ENCODE results near the gene ACTA1. TPM values are rescaled to one million over a fixed set of nuclear protein-coding genes. Genes with fewer than 3 reads are reported as not detected.
A peak's percentile ranks its signal among the peaks of the same experiment; 100 is the strongest.

The ACTA1 gene
- polyA plus RNA-seq, 2 of the 4 experiments (the other 2 are of a cell fraction) = 0.16 to 0.25 TPM

DNA sequence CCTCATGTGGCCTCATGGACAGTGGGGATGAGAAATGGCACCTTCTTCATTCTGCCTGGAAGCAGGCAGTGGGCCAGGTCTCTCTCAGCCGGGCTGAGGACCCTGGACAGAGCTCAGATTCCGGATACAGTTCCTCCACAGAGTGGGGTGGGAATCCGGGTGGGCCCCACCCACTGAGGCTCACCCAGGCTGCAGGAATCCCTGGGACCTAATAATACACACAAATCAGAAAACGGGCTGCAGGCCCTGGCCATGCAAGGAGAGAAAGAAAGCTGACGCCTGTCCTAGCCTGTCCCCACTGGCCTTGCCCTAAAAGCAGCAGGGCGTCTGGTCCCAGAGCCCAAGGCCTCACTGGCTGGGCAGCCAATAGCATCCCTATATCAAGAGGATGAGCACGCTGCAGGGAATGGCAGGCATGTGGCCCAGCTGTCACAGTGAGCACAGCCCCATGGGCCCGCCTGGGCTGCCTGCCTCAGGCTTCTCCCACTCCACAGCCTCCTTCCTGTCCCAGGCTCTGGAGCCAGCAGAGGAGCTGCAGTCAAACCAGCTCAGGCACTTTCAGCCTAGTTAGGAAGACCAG is 25.3 kb downstream of the ACTA1 start:
- ChIA-PET CTCF (interaction anchor here (1.6 to 2.1 kb wide), 3 partner anchors 11 to 73 kb away, joined by 4 to 7 read pairs (median 5); no protein-coding TSS in a partner anchor), POLR2A (no interaction called here)
- Histone ChIP-seq H3K4me3 (no peak overlapping the region), H3K27ac (no peak overlapping the region), H3K9me3 (no peaks in the 10 kb centered on the region), H3K4me1 (peaks cover 20% of the 10 kb centered on the region), H3K4me2 (no peak overlapping the region)
- TF ChIP-seq, protein P1, sequence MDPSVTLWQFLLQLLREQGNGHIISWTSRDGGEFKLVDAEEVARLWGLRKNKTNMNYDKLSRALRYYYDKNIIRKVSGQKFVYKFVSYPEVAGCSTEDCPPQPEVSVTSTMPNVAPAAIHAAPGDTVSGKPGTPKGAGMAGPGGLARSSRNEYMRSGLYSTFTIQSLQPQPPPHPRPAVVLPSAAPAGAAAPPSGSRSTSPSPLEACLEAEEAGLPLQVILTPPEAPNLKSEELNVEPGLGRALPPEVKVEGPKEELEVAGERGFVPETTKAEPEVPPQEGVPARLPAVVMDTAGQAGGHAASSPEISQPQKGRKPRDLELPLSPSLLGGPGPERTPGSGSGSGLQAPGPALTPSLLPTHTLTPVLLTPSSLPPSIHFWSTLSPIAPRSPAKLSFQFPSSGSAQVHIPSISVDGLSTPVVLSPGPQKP (IDR thresholded peaks at IDR 0.05; ENCODE audit: low read depth, low read length) = no peak
- TF ChIP-seq, protein P2, sequence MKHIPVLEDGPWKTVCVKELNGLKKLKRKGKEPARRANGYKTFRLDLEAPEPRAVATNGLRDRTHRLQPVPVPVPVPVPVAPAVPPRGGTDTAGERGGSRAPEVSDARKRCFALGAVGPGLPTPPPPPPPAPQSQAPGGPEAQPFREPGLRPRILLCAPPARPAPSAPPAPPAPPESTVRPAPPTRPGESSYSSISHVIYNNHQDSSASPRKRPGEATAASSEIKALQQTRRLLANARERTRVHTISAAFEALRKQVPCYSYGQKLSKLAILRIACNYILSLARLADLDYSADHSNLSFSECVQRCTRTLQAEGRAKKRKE (CRISPR knock-in tag; IDR thresholded peaks at IDR 0.05; ENCODE audit: low read depth) = no peak
- TF ChIP-seq SMC3 (IDR thresholded peaks at IDR 0.05) (no peak), HDAC2 (IDR thresholded peaks at IDR 0.05) (no peak), NR3C1 (IDR thresholded peaks at IDR 0.05) (no peak), MAZ (IDR thresholded peaks at IDR 0.05; ENCODE audit: borderline replicate concordance, low read depth, low read length) (no peak), CBX2 (IDR thresholded peaks at IDR 0.05; ENCODE audit: borderline replicate concordance, low read depth) (no peak), HOXB13 (CRISPR knock-in tag; IDR thresholded peaks at IDR 0.05; ENCODE audit: low read depth) (no peak)
- FAIRE-seq (no peak), DNase-seq (ENCODE audit: low read depth in 1 of 2, low spot score in 1 of 2) (no peak), ATAC-seq (peak in 1 of 2 experiments; percentile 43; a peak in 3 of 6 replicates)
- 66% methylated on average over 6 of the region's 8 CpGs for WGBS (ENCODE audit: missing lambda C conversion rate)

DNA sequence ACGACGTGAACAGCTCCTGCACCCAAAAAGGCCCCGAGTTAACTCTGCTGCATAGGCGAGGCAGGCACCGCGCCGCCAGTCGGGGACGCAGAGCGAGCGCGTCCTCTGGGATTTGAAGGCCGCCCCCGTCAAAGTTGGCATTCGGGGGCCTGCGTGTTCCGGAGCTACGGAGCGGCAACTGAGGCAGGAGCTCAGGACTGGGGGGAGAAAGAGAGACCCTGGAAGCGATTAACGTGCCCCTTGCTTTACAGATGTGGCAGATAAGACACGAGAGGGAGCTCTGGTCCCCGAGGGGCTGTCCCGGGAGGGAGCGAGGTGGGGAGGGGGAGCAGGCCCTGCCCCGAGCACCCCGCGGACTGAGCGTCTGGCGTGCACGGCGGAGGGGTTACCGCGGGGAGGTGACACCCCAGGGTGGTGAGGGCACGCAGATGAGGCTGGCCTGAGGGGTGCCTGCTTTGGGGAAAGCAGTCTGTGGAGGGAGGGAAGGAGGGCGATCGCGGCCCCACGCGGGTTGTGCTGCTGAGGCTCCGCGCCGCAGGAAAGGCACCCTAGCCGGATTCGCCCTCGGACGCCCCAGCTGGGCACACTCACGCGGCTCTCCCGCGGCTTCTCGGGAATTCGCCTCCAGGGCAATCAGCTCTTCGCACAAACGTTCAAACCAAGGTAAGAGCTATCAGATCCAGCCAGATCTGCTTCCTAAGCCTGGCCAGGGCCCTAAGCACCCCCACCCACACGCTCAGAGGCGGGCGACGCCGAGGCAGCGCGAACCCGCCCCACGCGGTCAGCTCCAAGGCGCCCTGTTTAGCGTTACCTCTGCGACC is 26.5 kb downstream of the ACTA1 start:
- H3K4me3 ChIP-seq = no peak overlapping the region
- WGBS (ENCODE audit: missing lambda C conversion rate) = 82% methylated on average over 68 of the region's 68 CpGs
- H3K27ac ChIP-seq = no peak overlapping the region
- no peak for DNase-seq (ENCODE audit: low read depth in 1 of 2, low spot score in 1 of 2)
- TF ChIP-seq ZSCAN20 (CRISPR knock-in tag; IDR thresholded peaks at IDR 0.05) (no peak), RAD21 (conservative IDR thresholded peaks at IDR 0.05 in 1 of 2, IDR thresholded peaks at IDR 0.05 in 1 of 2) (no peak), MAZ (IDR thresholded peaks at IDR 0.05; ENCODE audit: borderline replicate concordance, low read depth, low read length) (no peak), PHF8 (IDR thresholded peaks at IDR 0.05; ENCODE audit: borderline replicate concordance, low read depth) (no peak), KDM1A (IDR thresholded peaks at IDR 0.05; ENCODE audit: low read depth) (no peak), CHD2 (IDR thresholded peaks at IDR 0.05; ENCODE audit: low read length, partially characterized antibody) (no peak), SREBF2 (IDR thresholded peaks at IDR 0.05) (no peak), MYC (IDR thresholded peaks at IDR 0.05; ENCODE audit: borderline replicate concordance, low read length) (no peak)
- TF ChIP-seq, protein P1 (IDR thresholded peaks at IDR 0.05; ENCODE audit: low read depth, low read length) = no peak
- TF ChIP-seq, protein P3, sequence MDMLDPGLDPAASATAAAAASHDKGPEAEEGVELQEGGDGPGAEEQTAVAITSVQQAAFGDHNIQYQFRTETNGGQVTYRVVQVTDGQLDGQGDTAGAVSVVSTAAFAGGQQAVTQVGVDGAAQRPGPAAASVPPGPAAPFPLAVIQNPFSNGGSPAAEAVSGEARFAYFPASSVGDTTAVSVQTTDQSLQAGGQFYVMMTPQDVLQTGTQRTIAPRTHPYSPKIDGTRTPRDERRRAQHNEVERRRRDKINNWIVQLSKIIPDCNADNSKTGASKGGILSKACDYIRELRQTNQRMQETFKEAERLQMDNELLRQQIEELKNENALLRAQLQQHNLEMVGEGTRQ (IDR thresholded peaks at IDR 0.05) = no peak
- TF ChIP-seq, protein P4, sequence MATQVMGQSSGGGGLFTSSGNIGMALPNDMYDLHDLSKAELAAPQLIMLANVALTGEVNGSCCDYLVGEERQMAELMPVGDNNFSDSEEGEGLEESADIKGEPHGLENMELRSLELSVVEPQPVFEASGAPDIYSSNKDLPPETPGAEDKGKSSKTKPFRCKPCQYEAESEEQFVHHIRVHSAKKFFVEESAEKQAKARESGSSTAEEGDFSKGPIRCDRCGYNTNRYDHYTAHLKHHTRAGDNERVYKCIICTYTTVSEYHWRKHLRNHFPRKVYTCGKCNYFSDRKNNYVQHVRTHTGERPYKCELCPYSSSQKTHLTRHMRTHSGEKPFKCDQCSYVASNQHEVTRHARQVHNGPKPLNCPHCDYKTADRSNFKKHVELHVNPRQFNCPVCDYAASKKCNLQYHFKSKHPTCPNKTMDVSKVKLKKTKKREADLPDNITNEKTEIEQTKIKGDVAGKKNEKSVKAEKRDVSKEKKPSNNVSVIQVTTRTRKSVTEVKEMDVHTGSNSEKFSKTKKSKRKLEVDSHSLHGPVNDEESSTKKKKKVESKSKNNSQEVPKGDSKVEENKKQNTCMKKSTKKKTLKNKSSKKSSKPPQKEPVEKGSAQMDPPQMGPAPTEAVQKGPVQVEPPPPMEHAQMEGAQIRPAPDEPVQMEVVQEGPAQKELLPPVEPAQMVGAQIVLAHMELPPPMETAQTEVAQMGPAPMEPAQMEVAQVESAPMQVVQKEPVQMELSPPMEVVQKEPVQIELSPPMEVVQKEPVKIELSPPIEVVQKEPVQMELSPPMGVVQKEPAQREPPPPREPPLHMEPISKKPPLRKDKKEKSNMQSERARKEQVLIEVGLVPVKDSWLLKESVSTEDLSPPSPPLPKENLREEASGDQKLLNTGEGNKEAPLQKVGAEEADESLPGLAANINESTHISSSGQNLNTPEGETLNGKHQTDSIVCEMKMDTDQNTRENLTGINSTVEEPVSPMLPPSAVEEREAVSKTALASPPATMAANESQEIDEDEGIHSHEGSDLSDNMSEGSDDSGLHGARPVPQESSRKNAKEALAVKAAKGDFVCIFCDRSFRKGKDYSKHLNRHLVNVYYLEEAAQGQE (IDR thresholded peaks at IDR 0.05) = no peak
- ChIA-PET CTCF (interaction anchor here (1.2 kb wide), 1 partner anchor 75 kb away, joined by 4 read pairs; no protein-coding TSS in a partner anchor), POLR2A (no interaction called here)
- ATAC-seq = no peak
- H3K4me2 ChIP-seq = no peak overlapping the region
- no peak for FAIRE-seq
- no peaks in the 10 kb centered on the region for H3K9me3 ChIP-seq
- peaks cover 20% of the 10 kb centered on the region for H3K4me1 ChIP-seq
